Jurkat, Clone E6-1 (cell line): ENCODE measurements around the gene DCN. TPM values are rescaled to one million over a fixed set of nuclear protein-coding genes. Genes with fewer than 3 reads are reported as not detected.
"Not testable (repeated sequence)": the region's sequence is repeated elsewhere in the genome, so short reads cannot be mapped to it uniquely, and the experiment has no call there.

ENCODE experiments used
- DNase-seq: peaks from one replicate; pipeline ENCODE4 v3.0.0-alpha.2; 2011; ENCODE audit warnings: low read depth, low spot score
- H3K4me3 ChIP-seq: 2 replicates; pipeline ENCODE4 v1.5.1; 2011; ENCODE audit warnings: mild to moderate bottlenecking, low read length, control low read depth, moderate library complexity
- polyA plus RNA-seq: library from polyadenylated mRNA; unstranded; fragments of >200 nt; gene quantifications from one replicate; pipeline ENCODE4 v1.2.1, GENCODE V29; 2012; ENCODE audit warnings: missing spikeins; ENCODE audit not compliant: insufficient read length, insufficient read depth

Gene DCN, protein sequence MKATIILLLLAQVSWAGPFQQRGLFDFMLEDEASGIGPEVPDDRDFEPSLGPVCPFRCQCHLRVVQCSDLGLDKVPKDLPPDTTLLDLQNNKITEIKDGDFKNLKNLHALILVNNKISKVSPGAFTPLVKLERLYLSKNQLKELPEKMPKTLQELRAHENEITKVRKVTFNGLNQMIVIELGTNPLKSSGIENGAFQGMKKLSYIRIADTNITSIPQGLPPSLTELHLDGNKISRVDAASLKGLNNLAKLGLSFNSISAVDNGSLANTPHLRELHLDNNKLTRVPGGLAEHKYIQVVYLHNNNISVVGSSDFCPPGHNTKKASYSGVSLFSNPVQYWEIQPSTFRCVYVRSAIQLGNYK
- not detected for polyA plus RNA-seq

DNA sequence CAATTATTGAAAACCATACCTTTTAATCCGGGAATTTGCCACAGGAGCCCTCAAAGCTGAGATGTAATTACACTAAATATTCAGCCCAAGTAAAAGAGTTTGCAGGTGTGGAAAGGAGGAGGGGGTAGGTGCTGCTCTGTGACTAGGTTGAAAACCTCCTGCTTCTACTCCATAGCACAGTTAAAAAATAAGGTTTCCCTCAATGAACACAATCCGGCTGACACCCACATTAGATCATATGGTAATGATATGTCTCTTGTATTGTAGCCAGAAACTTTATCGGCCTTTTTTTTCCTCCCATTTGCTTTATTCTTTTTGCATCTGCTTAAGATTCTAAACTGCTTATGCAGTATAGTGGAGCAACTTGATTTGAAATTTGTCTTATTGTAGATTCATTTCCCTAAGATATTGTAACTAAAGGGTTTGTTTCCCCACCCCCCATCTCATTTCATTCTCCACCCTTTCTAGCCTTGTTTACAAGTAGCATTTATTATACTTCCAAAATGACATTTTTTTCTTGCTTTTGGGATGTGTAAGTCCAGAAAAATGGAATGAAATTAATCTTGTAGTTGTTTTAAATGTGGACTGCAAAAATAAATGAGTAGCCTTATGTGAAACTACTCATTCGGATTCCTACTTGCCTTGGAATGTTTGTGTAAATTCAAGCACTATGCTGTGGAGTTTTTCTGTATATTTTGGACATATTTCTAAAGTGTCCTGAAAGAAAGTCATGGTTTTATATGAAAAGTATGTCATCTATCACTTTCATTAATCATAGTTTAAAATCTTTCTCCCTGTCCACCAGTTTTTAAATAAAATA is at the start of gene DCN:
Gene DCN, minus strand, starts transcription at position 182 of the 820 bp plus-strand sequence. CDS start 4,265 bp downstream, outside the sequence.
- DNase-seq: no peak
- no peak within 1 kb of the TSS for H3K4me3 ChIP-seq

DNA sequence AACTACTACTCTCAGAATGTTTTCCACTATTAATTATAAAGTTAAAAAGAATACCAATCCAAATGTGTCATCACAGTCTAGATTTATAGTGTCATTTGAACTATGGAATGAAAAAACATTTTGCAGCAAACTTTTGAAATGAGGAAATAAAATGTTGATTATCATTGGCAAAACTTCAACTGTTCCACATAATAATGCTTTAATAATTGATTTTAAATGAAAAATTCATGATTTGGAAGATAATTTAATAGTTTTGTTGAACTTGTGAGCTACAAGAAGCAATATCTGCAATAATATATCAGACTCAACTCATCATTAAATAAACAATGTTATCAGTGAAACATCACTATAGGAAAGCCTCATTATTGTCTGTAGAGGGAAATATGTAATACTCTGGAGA is 48.2 kb upstream of the DCN start:
- H3K4me3 ChIP-seq: no peak overlapping the region
- no peak for DNase-seq

DNA sequence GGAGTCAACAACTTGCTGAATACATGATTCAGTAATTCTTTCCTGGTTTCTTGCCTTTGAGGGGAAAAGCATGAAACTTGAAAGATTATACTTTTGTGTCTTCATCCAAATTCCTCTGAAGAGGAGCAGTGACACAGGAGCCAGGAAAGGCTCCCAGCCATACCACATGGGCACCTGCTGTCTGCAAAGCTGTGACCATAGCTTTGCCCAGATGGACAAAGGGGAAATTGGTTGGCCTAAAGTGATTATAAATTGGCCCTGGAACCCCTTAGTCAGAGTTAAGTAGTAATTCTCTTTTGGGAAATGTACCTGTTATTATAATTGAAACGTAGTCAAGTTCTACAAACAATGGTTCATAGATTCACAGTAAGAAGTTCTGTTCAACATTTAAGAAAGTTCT is 44.3 kb upstream of the DCN start:
- no peak for DNase-seq
- no peak overlapping the region for H3K4me3 ChIP-seq

DNA sequence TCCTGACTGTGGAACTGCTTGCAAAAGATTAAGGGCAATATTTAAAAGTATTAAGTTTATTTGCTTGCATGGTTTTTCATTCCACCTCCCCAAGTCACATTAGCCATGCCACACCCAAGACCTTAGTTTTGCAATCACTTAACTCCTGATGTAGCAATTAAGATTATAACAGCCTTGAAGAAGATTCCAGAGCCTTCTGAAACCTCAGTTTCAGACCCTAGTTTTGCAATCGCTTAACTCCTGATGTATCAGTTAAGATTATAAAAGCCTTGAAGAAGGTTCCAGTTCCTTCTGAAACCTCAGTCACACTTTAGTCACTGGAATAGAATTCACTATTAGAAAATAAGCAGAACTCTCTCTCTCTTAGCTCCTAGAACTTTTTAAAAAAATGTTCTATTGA is 42.7 kb upstream of the DCN start:
- DNase-seq: no peak
- H3K4me3 ChIP-seq: no peak overlapping the region

DNA sequence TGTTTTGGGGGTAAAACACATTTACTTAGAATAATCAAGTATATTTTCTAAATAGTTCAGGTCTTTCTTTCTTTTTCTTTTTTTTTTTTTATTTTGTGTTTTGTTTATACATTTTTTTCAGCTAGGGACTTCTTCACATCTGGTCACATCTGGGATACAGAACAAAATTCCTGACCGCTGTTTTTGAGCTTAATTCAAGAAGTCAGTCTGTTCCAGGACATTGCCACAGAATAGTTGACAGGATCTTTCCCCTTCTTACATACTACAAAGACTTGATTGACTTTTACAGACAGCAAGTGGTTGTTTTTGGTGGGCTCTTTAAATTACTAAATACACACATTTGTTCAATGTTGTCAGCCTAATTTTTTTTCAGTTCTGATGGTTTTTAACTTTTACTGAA is 41.8 kb upstream of the DCN start:
- H3K4me3 ChIP-seq: no peak overlapping the region
- no peak for DNase-seq

DNA sequence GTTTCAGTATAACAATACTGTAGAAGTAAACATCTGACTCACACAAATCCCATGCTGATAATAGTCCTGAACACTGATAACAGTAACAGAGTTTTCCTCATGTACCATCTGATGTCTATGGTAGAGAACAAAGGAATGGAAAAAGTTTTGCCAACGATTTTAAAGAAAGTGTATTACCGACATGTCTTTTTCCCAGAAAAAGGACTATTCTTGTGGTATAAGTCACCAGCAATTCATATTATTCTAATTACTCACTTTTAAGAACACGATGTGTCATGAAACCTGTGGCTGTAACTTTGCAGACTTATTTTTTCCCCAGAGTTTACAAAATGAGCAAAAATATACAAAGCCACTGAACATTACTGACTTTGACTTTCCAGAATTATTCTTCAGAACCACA is 40.1 kb upstream of the DCN start:
- no peak for DNase-seq

DNA sequence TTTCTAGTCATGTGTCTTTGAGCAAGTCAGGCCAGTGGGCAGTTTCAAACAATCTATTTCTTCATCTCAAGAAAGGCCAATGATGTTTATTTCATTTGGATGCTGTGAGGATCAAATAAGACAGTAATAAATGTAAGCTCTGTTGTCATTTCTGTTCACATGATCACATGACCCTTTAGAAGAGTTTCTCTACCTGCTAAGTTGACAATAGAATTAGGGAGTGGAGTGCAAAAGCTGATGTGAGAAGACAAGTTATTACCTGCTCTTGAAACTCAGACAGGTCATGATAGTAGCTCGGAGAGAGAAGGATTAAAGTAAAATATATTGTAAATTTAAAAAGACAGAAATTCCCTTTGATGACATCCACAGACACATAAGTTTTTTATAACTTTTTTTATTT is 37.3 kb upstream of the DCN start:
- DNase-seq: no peak
- no peak overlapping the region for H3K4me3 ChIP-seq

More for the DNA sequence above, 40.1 kb upstream of the DCN start:
- H3K4me3 ChIP-seq: no peak overlapping the region

DNA sequence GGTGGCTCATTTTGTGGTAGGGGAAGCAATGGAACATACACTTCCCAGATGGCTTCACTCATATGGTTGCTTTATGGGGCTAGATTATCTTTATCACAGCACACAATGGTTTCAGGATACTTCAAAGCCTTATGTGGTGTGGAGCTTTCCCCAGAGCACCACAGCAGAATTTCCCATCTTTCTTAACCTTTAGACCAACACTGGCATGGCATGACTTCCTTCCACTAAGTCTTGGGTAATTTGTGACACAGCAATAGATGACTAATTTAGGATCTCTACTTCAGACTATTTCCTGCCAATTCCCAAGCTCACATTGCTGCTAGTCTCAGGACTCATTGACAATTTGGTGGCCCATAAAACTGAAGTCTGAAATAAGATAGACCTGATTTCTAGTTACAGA is 36.9 kb upstream of the DCN start:
- no peak overlapping the region for H3K4me3 ChIP-seq
- no peak for DNase-seq

DNA sequence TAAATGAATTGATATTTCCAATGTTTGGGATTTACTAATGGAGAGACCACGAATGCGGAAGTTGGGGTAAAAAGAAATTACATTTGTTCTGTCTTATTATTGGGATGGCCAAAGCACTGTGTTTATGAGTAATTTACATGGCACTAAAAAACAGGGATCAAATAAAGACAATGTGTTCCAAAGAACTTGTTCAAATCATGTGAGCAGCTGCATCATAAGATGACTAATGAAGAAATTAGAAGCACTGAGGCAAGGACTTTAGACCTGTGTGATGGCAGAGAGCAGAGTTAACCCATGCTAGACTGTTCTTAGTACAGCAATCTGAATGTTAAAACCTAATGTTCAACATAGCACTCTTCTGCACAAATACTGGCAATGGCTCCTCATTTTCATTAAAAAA is 34.3 kb upstream of the DCN start:
- no peak overlapping the region for H3K4me3 ChIP-seq
- DNase-seq: no peak

DNA sequence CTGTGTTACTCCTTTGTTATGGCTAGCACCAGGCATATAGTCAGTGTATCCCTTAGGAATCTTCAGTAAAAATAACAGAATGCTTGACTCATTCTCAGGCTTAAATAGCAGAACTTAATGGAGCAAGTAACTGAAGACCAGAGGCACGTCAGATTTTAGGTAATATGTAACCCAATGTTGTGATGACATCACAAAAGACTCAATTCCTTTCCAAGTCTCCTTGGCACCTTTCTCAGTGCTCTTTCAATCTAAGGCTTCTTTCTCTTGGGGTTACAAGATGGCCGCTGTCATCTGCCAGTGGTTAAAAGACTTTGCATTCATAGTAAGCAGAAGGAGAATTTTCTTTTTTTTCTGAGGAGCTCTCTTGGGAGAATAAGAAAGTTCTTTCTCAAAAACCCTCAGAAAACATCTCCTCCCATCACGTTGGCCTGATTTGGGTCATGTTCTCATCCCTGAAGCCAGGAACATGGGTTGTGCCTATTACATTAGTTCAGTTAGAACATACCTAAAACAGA is 33.4 kb upstream of the DCN start:
- DNase-seq: no peak
- no peak overlapping the region for H3K4me3 ChIP-seq

DNA sequence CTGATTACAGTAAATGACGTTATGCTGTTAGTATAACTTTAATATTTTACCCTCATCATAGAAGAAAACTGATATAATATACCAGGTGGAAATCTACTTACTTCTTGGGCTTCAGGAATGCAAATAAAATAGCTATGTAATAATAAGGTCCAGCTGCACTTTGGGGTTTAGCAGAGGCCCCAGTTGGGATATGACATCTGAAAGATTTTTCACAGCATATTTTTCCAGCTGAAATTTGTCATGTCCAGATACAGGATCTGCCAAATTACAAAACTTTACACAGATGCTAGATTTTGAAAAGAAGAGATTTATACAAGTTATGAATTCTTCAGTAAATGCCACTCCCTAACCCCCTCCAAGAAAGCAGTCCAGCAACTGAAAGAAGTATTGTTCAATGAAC is 29.2 kb upstream of the DCN start:
- no peak for DNase-seq
- H3K4me3 ChIP-seq: no peak overlapping the region

DNA sequence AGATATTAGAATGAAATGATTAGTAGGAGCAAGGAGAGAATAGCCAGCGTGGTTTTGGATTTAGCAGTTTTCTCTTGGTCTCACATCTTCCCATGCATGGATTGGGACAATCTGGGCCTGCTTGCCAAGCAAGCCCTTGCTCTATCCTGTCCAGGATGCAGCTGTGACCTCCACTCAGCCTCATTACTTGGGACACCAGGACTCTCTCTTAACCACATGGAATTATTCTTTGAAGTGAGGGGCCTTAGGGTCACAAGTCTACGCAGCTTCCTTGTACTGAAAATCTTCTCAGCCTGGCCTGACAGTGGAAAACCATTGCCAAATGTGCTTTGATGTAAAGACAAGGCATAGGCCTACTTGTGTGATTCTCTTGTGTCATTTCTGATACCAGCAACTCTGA is 28.0 kb upstream of the DCN start:
- DNase-seq: no peak
- H3K4me3 ChIP-seq: no peak overlapping the region

DNA sequence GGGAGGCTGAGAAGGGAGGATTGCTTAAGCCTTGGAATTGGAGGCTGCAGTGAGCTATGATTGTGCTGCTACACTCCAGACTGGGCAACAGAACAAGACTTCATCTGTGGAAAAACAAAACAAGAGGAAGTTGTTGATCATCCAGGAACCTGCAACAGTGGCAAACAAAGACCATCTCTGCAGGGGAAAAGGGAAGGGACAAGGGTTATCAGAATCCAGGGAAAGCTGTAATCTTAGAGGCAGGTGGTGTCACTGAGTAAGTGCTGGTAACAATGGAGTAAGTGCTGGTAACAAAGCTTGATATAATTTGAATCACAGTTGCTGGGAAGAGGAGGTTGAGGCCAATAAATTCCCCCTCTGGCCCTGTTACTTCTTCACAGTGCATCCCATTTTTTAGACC is 27.5 kb upstream of the DCN start:
- H3K4me3 ChIP-seq: no peak overlapping the region
- no peak for DNase-seq

DNA sequence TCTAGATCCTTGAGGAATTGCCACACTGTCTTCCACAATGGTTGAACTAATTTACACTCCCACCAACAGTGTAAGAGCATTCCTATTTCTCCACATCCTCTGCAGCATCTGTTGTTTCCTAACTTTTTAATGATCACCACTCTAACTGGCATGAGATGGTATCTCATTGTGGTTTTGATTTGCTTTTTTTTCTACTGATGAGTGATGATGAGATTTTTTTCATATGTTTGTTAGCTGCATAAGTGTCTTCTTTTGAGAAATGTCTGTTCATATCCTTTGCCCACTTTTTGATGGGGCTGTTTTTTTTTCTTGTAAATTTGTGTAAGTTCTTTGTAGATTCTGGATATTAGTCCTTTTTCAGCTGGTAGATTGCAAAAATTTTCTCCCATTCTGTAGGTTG is 24.7 kb upstream of the DCN start:
- not testable (repeated sequence) for DNase-seq, H3K4me3 ChIP-seq

DNA sequence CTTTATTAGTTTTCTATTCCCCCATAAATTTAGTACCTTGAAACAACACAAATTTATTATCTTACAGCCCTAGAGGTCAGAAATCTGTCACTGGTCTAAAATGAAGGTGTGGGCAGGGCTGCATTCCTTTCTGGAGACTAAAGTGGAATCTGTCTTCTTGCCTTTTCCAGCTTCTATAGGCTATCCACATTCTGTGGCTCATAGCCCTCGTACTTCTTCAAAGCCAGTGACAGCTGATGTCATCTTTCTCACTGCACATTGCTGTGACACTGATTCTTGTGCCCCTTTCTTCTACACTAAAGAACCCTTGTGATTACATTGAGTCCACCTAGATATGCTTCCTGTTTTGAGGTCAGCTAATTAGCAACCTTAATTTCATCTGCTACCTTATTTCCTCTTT is 23.2 kb upstream of the DCN start:
- no peak for DNase-seq
- H3K4me3 ChIP-seq: no peak overlapping the region

DNA sequence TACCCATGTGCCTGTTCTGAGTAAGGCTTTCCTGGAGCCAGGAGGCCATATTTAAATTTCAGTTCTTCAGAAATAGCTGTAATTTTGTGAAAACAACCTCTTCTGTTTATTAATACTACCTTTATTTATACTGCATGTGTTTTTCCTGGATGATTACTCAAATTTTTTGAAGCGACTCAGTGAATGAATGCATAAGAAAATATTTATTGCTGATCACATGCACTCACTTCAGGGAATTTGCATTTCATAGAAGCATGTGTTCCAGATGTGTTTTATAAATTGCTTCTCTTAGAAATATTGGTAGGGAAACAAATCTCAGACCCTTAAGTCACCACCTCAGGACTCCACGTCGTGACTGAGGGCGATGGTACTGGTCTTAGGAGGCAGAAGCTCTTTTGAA is 21.8 kb upstream of the DCN start:
- no peak for DNase-seq
- H3K4me3 ChIP-seq: no peak overlapping the region

DNA sequence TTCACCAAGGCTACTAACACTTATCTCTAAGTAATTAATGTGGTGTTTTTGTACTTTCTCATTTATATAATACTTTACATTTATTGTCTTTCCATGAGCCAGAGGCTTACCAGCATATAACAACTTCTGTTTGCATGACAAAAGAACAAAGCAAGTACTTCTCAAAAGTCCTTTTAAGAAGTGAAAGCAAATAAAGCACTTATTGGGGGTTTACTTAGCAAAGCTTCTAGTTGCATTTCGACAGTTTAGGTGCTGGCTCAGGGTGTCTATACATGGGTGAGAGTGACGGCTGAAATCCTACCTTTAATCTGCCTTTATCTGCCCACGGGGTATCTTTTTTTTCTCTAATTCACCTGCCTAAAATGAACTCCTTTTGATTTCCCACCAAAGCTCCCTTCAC is 21.0 kb upstream of the DCN start:
- no peak for DNase-seq
- no peak overlapping the region for H3K4me3 ChIP-seq

DNA sequence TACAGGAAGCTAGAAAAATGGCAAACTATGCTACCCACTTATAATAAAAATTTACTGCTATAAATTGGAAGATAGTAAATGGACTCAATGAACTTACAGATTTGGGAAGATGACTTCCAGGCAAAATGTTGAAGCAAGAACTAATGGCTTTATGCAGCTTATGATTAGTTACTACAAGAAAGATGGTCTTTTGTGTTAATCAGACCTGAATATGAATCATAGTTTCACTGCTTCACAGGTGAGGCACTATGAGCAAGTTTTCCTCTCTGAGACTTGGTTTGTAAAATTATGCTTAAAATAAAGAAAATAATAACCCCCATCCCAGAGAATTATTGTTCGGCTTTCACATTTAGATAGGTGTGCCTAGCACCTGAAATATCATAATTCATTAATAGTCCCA is 19.8 kb upstream of the DCN start:
- no peak overlapping the region for H3K4me3 ChIP-seq
- no peak for DNase-seq

DNA sequence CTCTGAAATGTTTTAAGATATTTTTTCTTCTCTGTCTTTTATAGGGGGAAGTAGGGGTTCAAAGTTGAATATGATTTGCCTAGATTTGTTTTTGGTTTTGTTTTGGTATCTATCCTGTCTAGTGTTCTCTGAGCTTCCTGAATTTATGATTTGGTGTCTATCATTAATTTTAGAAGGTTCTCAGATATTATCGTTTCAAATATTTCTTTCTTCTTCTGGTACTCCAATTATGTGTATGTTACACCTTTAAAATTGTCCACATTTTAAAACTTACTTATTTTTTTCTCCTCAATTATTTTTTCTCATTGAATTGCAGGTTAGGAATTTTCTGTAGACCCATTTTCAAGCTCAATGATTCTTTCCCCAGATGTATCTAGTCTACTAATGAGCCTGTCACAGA is 13.8 kb upstream of the DCN start:
- no peak overlapping the region for H3K4me3 ChIP-seq

DNA sequence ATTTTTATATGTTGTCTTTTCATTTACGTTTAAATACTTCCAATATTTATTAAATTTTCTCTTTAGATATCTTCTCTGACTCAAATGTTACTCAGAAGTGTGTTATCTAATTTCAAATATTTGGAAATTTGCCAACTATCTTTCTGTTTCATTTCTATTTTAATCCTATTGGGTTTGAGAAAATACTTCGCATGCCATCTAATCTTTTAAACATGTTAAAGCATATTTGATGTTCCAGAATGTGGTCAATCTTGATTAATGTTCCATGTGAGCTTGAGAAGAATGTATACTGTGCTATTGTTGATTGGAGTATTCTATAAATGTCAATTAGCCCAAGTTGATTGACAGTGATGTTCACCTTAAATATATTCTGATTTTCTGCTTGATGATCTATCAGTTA is 11.9 kb upstream of the DCN start:
- no peak for DNase-seq
- H3K4me3 ChIP-seq: no peak overlapping the region

More for the DNA sequence above, 13.8 kb upstream of the DCN start:
- DNase-seq: no peak
